Occipital lobe (tissue), 2 donors: ENCODE data around the gene PADI2. TPM values are rescaled to one million over a fixed set of nuclear protein-coding genes. Genes with fewer than 3 reads are reported as not detected.

Experiments used
- DNase-seq: peaks from one replicate; lab custom pipeline; 2025; lab: John Stamatoyannopoulos, UW
- total RNA-seq: library from RNA; depleted of rRNA; stranded (reverse); fragments of >200 nt; gene quantifications from one replicate; pipeline ENCODE4 v1.2.3, GENCODE V29; 2014

PADI2 gene
- total RNA-seq, 1 donor from 2014 or later: 0.94 TPM

DNA sequence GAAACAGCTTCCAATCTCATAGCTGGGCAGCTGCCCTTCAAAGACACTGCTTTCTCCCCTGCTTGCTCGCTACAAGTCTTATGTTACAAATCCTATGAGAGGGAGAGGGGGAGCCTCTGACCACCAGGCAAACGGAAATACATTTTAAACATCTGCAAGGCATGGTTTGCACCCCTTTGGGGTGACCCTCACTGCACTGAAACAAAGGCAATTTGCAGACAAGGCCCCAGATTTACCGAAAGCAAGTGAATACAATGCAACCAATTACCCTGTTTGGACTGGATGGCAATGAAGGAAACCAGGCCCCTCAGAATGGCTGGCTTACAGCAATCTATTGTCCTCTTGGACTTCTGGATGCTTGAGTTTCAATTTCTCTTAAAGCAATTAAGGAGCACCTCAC is 95.7 kb downstream of the PADI2 start:
- DNase-seq: no peak

DNA sequence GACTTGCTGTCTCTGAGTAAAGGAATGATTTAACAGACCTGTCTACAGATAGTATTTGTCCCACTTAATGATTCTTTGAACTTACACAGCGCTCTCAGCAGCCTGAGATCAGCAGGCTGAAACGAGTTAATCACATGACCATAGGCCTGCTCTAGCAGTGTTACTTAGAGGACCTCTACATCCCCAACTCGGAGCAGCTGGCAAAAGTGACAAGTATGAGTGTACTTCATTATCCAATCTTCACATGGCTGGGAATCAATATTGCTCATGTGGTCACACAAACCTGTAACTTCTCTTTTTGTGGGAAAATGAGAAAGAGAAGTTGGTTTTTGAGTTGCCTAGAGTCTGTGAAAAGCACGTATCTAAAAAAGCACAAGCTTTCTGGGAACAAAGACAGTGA is 96.1 kb downstream of the PADI2 start:
- no peak for DNase-seq

DNA sequence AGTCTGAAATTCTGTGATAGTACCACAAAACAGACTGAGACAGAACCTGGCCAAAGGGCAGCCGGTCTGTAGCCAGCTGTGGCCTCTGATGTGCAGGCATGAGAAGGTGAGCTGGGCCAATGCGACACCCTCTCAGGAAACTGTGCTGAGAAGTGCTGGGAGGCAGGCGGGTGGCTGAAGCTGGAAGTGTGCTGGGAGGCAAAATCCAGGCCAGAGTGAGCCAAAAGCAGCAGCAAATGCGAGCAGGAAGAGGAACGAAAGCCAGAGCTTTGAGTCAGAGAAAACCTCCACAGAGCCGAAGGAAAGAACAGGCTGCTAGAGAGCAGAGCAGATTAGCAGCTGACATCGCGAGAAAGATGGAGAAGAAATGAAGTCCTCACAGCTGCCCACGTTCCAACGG is 97.4 kb downstream of the PADI2 start:
- DNase-seq: peak; percentile 25

DNA sequence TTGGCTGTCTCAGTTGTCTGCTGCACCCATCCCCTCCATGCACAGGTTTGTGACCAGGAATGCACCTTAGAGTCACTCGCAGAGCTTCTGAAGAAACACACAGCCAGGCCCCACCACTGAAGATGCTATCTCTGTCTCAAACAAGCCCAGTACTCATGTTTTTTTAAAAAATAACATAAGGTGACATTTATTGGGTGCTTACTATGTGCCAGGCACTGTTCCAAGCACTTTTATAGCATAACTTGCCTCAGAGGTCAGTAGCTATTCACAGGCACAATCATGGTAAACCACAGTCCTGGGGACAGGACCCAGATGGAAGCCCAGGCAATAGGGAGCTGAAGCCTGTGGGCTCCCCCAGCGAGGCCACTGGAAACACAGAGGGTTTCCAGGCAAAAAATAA is 98.7 kb downstream of the PADI2 start:
- DNase-seq: no peak

DNA sequence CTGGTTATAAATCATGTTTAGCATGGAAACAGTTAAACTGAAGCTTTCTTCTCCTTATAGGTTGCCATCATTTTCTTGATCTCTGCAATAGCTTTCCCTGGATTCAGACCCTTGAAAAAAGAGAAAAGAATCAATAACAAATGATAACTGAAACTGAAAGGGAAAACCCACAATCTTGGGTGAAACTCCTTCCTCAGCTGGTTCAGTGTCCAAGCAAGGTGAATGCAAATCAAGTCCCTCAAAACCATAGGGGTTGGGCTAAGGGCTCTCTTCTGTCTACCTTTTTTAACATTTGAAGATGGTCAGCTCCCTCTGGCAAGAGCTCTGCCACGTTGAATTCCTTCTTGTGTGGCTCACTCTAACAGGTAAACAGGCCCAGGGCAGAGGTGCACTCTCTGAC is 100.4 kb downstream of the PADI2 start:
- no peak for DNase-seq

DNA sequence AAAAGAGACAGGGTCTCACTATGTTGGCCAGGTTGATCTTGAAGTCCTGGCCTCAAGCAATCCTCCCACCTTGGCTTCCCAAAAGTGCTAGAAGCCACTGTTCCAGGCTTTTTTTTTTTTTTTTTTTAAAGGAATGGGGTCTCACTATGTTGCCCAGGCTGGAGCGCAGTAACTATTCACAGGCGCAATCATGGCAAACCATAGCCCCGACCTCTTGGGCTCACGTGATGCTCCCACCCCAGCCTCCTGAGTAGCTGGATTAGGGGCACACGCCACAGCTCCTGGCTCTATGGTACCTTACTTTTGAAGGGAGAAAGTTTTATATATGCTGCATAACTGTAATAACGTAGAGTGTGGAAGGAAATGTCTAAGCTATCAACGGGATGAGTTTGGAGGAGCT is 101.8 kb downstream of the PADI2 start:
- no peak for DNase-seq

Other genes with a start within 250 kb of the PADI2 start
- under 0.01 TPM for gene RNU1-2, start 223.5 kb downstream of the PADI2 start, total RNA-seq
- 19.5 TPM for gene CROCC, start 197.5 kb downstream of the PADI2 start, total RNA-seq
- gene MFAP2, start 138.8 kb downstream of the PADI2 start, total RNA-seq: 5.6 TPM
- gene ATP13A2, start 107.5 kb downstream of the PADI2 start, total RNA-seq: 59.4 TPM
- gene SDHB, start 65.4 kb downstream of the PADI2 start, total RNA-seq: 67.1 TPM
- gene PADI1, start 85.7 kb upstream of the PADI2 start, total RNA-seq: not detected
- not detected for gene PADI3, start 129.6 kb upstream of the PADI2 start, total RNA-seq
- not detected for gene PADI4, start 188.7 kb upstream of the PADI2 start, total RNA-seq